Measurements from ENCODE around the gene HERPUD1. TPM values are rescaled to one million over a fixed set of nuclear protein-coding genes. Genes with fewer than 3 reads are reported as not detected.

Gene HERPUD1
- total and polyA plus RNA-seq, 2 of the 13 experiments (the other 11 are each of a cell fraction or from before 2014, with no cell fraction given): 96.2 to 323 TPM

DNA sequence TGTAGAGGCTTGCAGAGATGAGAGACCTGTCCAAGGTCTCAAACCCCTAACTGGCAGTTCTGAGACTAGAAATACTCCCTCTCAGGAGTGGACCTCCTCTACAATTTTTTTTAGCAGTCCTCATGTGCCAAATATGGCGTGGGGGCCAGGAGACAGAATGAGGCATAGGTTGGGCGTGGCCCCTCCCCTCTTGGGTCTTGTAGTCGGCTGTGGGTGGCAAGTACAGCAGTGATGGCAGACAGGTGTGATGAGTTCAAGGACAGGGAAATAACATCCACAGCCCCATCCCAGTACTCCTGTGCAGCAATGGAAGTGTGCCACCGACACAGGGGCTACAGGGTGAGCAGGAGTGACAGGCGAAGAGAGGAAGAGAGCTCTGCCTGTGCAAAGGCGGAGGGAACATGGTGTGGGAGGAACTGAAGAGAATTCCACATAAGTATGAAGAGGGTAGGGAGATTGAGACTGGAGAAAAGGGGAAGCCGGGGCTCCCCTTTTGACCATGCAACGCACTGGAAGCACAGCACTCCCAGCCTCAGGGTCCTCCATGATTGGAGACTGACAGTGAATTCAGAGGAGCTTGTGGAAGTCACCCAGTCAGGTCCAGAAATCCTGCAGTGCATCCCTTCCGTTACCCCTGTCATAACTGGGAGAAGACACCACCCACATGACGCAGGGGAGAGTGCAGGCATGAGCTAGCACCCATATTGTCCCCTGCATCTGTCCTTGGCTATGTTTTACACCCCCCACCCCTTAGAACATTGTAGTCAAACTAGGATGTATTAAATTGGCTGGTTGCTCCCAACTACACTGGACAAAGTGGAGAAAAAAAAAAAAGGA, 15.0 kb downstream of the HERPUD1 start:
- H3K27ac ChIP-seq (ENCODE audit: extremely low read length, insufficient read depth, low read length): no peak overlapping the region
- in situ Hi-C loops (cut with HindIII; ENCODE audit: extremely low pct_ligation_motif_present, low pct_unique_long_range_greater_than_20kb): no loop called here
- WGBS (ENCODE audit: low lambda C conversion rate): 77% methylated on average over 10 of the region's 10 CpGs
- H3K4me2 ChIP-seq (ENCODE audit: low read depth, low read length): no peak overlapping the region
- DNase-seq (ENCODE audit: low spot score): no peak
- no peak overlapping the region for H3K9ac ChIP-seq (ENCODE audit: insufficient read depth, low read depth, low read length)
- H3K27me3 ChIP-seq (ENCODE audit: control insufficient read depth in 1 of 2, insufficient read depth in 2 of 2, low read length in 2 of 2): no peaks in the 10 kb centered on the region
- peak; percentile 7 for ATAC-seq
- no TSS peak for BruUV-seq (replicated peaks)
- H3K4me1 ChIP-seq (ENCODE audit: insufficient read depth, low read length): peaks cover 61% of the 10 kb centered on the region
- no peak overlapping the region for H3K4me3 ChIP-seq (replicated peaks in 1 of 3; ENCODE audit: insufficient read depth in 1 of 3, low read depth in 2 of 3, low read length in 3 of 3)
- H4K20me1 ChIP-seq (ENCODE audit: insufficient read depth, low read length): peaks cover 23% of the 10 kb centered on the region; the same call in 1 of the 2 replicates
- H3K9me3 ChIP-seq (ENCODE audit: low read length): no peaks in the 10 kb centered on the region
- CTCF ChIA-PET (ENCODE audit: low intra/inter-chr PET ratio, low total read pairs): no interaction called here
- H2AFZ ChIP-seq (ENCODE audit: low read length): no peak overlapping the region
- intact Hi-C loops (cut with micrococcal nuclease; ENCODE audit: unreplicated experiment): no loop called here
- peaks cover 14 to 32% of the 10 kb centered on the region in 2 experiments for H3K36me3 ChIP-seq (replicated peaks in 1 of 2; ENCODE audit: control insufficient read depth in 1 of 2, insufficient read depth in 2 of 2, low read length in 2 of 2)
- no peaks in the 10 kb centered on the region for H3K79me2 ChIP-seq (ENCODE audit: insufficient read depth, low read length)
- POLR2A ChIA-PET: interaction anchor here (0.8 to 5.2 kb wide), 12 partner anchors 9 to 340 kb away, joined by 3 to 39 read pairs (median 4); partner anchors contain the start of gene HERPUD1
- no peak for FAIRE-seq
- TF ChIP-seq, protein P1, sequence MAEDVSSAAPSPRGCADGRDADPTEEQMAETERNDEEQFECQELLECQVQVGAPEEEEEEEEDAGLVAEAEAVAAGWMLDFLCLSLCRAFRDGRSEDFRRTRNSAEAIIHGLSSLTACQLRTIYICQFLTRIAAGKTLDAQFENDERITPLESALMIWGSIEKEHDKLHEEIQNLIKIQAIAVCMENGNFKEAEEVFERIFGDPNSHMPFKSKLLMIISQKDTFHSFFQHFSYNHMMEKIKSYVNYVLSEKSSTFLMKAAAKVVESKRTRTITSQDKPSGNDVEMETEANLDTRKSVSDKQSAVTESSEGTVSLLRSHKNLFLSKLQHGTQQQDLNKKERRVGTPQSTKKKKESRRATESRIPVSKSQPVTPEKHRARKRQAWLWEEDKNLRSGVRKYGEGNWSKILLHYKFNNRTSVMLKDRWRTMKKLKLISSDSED (CRISPR knock-in tag; IDR thresholded peaks at IDR 0.05): no peak
- TF ChIP-seq, protein P2, sequence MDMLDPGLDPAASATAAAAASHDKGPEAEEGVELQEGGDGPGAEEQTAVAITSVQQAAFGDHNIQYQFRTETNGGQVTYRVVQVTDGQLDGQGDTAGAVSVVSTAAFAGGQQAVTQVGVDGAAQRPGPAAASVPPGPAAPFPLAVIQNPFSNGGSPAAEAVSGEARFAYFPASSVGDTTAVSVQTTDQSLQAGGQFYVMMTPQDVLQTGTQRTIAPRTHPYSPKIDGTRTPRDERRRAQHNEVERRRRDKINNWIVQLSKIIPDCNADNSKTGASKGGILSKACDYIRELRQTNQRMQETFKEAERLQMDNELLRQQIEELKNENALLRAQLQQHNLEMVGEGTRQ (IDR thresholded peaks at IDR 0.05; ENCODE audit: low read depth, low read length): no peak
- TF ChIP-seq, protein P2 (CRISPR knock-in tag; IDR thresholded peaks at IDR 0.05; ENCODE audit: borderline replicate concordance): no peak
- no peak for TF ChIP-seq MXD4 (CRISPR knock-in tag; IDR thresholded peaks at IDR 0.05)
- TF ChIP-seq NR2C2 (CRISPR knock-in tag; IDR thresholded peaks at IDR 0.05; ENCODE audit: borderline replicate concordance): no peak
- peak; percentile 86 for TF ChIP-seq SSRP1 (CRISPR knock-in tag; IDR thresholded peaks at IDR 0.05)
- TF ChIP-seq ZNF335 (CRISPR knock-in tag; IDR thresholded peaks at IDR 0.05): no peak
- no peak for TF ChIP-seq KDM1A (CRISPR knock-in tag; IDR thresholded peaks at IDR 0.05)
- no peak for TF ChIP-seq HOXD1 (CRISPR knock-in tag; IDR thresholded peaks at IDR 0.05)
- TF ChIP-seq ZNF17 (CRISPR knock-in tag; IDR thresholded peaks at IDR 0.05): no peak
- no peak for TF ChIP-seq ELF1 (CRISPR knock-in tag; IDR thresholded peaks at IDR 0.05)
- TF ChIP-seq ZFP90 (CRISPR knock-in tag; IDR thresholded peaks at IDR 0.05; ENCODE audit: borderline replicate concordance): no peak
- TF ChIP-seq ZNF839 (CRISPR knock-in tag; IDR thresholded peaks at IDR 0.05; ENCODE audit: borderline replicate concordance): no peak
- no peak for TF ChIP-seq ZNF616 (CRISPR knock-in tag; IDR thresholded peaks at IDR 0.05; ENCODE audit: low read depth)
- TF ChIP-seq, protein P3, sequence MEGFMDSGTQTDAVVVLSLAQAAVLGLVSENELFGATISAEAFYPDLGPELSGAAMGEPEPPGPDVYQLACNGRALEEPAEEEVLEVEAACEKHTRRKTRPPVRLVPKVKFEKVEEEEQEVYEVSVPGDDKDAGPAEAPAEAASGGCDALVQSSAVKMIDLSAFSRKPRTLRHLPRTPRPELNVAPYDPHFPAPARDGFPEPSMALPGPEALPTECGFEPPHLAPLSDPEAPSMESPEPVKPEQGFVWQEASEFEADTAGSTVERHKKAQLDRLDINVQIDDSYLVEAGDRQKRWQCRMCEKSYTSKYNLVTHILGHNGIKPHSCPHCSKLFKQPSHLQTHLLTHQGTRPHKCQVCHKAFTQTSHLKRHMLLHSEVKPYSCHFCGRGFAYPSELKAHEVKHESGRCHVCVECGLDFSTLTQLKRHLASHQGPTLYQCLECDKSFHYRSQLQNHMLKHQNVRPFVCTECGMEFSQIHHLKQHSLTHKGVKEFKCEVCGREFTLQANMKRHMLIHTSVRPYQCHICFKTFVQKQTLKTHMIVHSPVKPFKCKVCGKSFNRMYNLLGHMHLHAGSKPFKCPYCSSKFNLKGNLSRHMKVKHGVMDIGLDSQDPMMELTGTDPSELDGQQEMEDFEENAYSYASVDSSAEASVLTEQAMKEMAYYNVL (CRISPR knock-in tag; IDR thresholded peaks at IDR 0.05; ENCODE audit: borderline replicate concordance): no peak
- peak; percentile 70 for TF ChIP-seq POLR2G (IDR thresholded peaks at IDR 0.05; ENCODE audit: low read depth, low read length)
- no peak for TF ChIP-seq ARNTL (CRISPR knock-in tag; IDR thresholded peaks at IDR 0.05)
- peak; percentile 82 for TF ChIP-seq POLR2AphosphoS2 (IDR thresholded peaks at IDR 0.05; ENCODE audit: low read depth, low read length)
- no peak for TF ChIP-seq MAFK (conservative IDR thresholded peaks at IDR 0.05 in 1 of 2, IDR thresholded peaks at IDR 0.05 in 1 of 2; ENCODE audit: low read length in 2 of 2)
- TF ChIP-seq HNRNPK (IDR thresholded peaks at IDR 0.05; ENCODE audit: low read depth, low read length, poor library complexity, severe bottlenecking): no peak
